AML-193 (cell line): ENCODE data around the gene PRKN.
"Not testable (repeated sequence)": the region's sequence is repeated elsewhere in the genome, so short reads cannot be mapped to it uniquely, and the experiment has no call there.

ENCODE experiments used
- DNase-seq, 2 experiments: peaks; one replicate each; lab custom pipeline; 2025; lab: John Stamatoyannopoulos, UW

PRKN gene

DNA sequence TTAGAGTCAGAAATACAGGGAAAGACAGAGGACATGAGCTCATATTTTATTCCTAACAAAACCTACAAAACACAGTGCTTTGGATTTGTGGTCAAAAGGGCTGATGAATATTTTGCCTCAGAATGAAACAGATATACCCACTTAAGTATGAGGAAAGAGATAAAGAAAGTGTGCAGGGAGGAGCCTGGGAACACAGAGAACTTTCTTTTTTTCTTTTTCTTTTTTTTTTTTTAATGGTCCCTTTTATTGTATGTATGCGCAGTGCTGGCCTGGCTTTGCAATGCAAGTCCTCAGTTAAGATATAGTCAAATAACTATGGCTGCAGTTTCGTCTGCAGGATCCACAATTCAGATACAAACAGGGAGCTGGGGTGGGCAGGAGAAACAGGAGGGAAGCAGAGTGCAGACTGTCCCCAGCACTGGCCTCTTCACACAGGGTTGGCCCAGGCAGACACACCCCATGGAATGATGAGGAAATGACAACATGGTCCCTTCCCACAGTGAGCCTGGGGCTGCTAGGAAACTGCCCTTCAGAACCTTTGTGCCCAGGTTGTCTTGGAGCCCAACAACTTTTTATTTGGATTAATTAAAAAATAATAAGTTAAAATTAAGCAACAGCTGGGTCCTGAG lies 823.9 kb downstream of the PRKN start:
- no peak for DNase-seq

GRCh38 chr6:161901740-161902426 lies 825.7 kb downstream of the PRKN start:
- DNase-seq = no peak

GRCh38 chr6:161894436-161894835 lies 833.1 kb downstream of the PRKN start:
- no peak for DNase-seq

GRCh38 chr6:161891542-161891941 lies 836.0 kb downstream of the PRKN start:
- no peak for DNase-seq

GRCh38 chr6:161890832-161891297 lies 836.7 kb downstream of the PRKN start:
- no peak for DNase-seq

DNA sequence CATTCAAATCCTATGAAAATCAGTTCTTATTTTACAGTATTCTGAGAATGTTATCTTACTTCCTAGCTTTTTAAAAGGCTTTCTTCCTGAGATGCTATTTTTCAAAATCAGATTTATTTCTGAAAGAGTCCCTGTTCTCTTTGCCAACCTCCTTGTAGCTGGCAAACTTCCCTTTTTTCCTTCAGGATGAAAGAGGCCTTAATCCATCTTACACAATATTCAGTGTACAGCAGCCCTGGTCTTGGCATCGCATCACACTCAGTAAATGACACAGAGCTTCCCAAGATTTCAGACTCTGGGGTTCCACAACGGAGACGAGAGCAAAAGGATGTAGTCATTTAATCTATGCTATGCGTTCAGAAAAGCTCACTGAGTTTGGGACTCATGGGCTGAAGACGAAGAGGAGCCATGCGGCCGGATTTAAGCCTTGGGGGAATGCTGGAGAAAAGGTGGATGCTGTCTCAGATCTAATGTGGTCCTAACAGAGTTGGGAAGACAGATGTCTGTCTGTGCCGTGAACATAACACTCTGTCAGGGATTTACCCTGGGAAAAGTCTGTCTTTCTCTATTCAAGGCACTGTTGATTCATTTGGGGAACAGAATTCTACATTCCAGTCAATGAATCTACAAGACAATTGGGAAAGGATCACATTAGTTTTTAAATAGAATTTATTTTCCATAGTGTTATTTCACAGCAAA lies 837.3 kb downstream of the PRKN start:
- DNase-seq = no peak

- DNase-seq = no peak
Measured at GRCh38 chr6:161889324-161889723, 838.2 kb downstream of the PRKN start.

DNA sequence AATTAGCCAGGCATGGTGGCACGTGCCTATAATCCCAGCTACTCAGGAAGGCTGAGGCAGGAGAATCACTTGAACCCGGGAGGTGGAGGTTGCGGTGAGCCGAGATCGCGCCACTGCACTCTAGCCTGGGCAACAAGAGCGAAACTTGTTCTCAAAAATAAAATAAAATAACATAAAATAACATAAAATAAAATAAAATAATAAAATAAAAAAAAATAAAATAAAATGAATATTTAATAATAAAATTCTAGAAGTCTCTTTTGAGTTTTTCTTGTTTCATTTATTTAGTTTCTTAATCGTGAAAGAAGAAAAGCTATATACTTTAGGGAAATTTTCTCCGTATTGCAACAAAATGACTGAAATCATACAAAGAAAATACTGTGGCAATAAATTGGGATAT lies 841.0 kb downstream of the PRKN start:
- not testable (repeated sequence) for DNase-seq

GRCh38 chr6:161884782-161885181 lies 842.8 kb downstream of the PRKN start:
- DNase-seq = no peak

DNA sequence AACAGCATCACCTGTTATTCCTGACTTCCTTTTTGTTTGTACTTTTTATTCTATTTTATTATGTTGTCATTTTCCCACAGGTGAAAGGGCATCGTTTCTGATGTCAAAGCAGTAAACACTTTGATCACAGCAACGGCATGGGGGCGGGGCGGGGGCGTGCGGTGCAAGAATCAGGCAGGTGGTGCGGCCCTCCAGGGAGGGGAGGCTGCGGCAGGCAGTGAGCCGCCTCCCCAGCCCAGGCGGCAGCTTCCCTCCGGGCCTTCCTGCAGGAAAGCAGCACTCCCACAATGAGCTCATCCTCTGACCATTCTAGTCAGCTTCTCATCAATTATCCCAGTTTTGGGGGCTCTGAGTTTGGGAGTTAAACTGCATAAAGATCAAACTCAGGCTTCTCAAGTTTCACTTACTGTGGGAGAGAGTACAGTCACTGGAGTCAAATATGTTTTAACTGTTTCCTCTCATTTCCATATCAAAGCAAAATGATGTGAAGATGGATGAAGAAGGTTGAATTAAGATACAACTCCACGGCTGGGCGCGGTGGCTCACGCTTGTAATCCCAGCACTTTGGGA lies 845.3 kb downstream of the PRKN start:
- no peak for DNase-seq

GRCh38 chr6:161880056-161880455 lies 847.5 kb downstream of the PRKN start:
- DNase-seq = no peak

DNA sequence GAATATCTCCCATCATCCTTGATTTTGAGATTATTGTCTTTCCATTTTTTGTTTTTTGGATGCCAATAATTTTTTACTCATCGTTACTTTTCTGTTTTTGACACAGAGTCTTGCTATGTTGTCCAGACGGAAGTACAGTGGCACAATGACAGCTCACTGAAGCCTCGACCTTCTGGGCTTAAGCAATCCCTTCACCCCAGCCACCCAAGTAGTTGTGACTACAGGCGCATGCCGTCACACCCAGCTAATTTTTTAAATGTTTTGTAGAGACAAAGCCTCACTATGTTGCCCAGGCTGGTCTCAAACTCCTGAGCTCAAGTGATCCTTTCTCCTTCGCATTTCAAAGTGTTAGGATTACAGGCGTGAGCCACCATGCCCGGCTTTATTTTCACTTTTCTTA lies 851.3 kb downstream of the PRKN start:
- no peak for DNase-seq

- DNase-seq = no peak
Measured at GRCh38 chr6:161870236-161870901, 857.2 kb downstream of the PRKN start.

GRCh38 chr6:161869491-161869890 lies 858.1 kb downstream of the PRKN start:
- no peak for DNase-seq

DNA sequence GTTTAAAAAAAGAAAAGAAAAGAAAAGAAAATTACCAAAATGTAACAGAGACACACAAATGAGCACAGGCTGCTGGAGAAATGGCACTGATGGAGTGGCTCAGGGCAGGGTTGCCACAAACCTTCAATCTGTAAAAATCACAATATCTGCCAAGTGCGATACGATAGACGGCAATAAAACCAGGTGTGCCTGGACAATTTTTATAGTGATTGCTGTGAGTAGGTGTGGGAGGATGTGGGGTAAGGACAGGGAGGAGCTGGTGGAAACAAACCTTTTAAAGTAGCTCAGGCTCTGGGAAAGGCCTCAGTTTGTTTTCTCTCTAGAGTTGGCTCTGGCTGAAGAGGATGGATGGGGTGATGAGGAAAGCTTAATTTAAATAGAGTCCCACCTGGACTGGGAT lies 861.0 kb downstream of the PRKN start:
- DNase-seq = no peak

DNA sequence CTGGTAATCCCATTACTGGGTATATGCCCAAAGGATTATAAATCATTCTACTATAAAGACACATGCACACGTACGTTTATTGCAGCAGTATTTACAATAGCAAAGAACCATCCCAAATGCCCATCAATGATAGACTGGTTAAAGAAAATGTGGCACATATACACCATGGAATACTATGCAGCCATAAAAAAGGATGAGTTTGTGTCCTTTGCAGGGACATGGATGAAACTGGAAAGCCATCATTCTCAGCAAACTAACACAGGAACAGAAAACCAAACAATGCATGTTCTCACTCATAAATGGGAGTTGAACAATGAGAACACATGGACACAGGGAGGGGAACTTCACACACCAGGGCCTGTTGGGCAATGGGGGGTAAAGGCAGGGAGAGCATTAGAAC lies 866.5 kb downstream of the PRKN start:
- DNase-seq = not testable (repeated sequence)

DNA sequence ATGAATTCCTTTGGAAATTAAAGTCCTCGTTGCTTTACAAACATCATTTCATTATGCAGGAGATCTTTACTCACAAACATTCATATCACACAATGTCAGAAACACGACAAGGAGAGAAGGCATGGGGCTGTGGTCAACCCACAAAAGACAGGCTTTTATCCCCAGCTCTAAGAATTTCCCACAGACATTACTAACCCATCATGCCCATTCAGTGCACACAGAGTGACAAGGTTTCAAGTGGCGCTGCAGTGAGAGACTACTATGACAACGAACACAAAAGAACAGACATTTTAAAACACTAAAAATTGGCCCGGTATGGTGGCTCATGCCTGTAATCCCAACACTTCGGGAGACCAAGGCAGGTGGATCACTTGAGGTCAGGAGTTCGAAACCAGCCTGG lies 873.9 kb downstream of the PRKN start:
- no peak for DNase-seq

DNA sequence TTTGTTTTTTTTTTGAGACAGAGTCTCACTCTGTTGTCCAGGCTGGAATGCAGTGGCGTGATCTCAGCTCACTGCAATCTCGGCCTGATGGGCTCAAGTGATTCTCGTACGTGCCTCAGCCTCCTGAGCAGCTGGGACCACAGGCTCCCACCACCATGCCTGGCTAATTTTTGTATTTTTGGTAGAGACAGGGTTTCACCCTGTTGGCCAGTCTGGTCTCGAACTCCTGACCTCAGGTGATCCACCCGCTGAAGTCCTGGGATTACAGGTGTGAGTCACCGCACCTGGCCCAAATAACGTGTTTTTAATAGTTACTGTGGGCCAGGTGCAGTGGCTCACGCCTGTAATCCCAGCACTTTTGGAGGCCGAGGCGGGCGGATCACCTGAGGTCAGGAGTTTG lies 876.1 kb downstream of the PRKN start:
- not testable (repeated sequence) for DNase-seq

- DNase-seq = no peak
Measured at GRCh38 chr6:161850562-161850961, 877.0 kb downstream of the PRKN start.

- no peak for DNase-seq
Measured at GRCh38 chr6:161847628-161848027, 879.9 kb downstream of the PRKN start.

- DNase-seq = no peak
Measured at GRCh38 chr6:161844804-161845203, 882.8 kb downstream of the PRKN start.

DNA sequence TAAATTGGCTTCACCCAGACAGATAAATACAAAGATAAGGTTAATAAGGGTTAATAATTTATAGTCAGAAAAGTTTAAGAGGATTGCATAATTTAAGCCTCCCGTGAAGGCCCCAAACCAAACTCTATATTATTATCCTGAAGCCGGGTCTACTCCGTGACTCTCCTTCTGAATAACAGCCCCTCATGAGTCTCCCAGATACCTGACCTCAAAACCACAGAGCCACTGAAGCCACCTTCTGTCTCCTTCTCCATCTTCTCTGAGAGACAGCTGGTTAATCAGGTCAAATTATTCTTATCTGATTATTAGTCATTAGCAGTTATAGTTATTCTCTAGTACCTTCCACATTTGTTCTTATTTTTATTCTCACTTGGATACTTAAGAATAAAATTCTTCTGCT lies 884.5 kb downstream of the PRKN start:
- DNase-seq = no peak
